Measurements from ENCODE around the gene CCDC70. TPM values are rescaled to one million over a fixed set of nuclear protein-coding genes. Genes with fewer than 3 reads are reported as not detected.

The CCDC70 gene
- total RNA-seq, 4 donors from 2014 or later = not detected

DNA sequence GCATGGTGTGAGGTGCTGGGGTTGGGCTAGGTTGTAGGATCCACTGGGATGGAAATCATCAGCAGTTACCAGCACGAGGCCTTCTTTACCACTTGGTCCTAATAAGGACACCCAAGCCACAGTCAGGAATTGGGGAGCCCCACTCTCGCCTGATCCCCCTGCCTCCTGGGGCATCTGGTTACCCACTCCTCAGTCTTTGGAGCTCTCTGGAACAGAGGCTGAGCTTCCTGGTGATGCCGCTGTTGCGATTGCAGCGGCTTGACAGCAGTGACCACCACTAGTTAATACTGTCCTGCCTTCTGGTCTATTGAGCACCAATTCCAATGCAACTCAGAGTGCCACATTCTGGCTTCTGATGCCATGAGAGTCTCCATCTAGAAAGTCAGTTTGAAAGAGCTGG, 30.2 kb upstream of the CCDC70 start:
- Histone ChIP-seq H3K9me3 (no peaks in the 10 kb centered on the region), H3K27ac (no peak overlapping the region), H3K36me3 (no peaks in the 10 kb centered on the region), H3K4me3 (no peak overlapping the region), H3K27me3 (no peaks in the 10 kb centered on the region), H3K4me1 (no peaks in the 10 kb centered on the region)
- no peak for DNase-seq
- no peak for TF ChIP-seq POLR2A (IDR thresholded peaks at IDR 0.05)
- TF ChIP-seq, protein P1, sequence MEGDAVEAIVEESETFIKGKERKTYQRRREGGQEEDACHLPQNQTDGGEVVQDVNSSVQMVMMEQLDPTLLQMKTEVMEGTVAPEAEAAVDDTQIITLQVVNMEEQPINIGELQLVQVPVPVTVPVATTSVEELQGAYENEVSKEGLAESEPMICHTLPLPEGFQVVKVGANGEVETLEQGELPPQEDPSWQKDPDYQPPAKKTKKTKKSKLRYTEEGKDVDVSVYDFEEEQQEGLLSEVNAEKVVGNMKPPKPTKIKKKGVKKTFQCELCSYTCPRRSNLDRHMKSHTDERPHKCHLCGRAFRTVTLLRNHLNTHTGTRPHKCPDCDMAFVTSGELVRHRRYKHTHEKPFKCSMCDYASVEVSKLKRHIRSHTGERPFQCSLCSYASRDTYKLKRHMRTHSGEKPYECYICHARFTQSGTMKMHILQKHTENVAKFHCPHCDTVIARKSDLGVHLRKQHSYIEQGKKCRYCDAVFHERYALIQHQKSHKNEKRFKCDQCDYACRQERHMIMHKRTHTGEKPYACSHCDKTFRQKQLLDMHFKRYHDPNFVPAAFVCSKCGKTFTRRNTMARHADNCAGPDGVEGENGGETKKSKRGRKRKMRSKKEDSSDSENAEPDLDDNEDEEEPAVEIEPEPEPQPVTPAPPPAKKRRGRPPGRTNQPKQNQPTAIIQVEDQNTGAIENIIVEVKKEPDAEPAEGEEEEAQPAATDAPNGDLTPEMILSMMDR (IDR thresholded peaks at IDR 0.05) = no peak

DNA sequence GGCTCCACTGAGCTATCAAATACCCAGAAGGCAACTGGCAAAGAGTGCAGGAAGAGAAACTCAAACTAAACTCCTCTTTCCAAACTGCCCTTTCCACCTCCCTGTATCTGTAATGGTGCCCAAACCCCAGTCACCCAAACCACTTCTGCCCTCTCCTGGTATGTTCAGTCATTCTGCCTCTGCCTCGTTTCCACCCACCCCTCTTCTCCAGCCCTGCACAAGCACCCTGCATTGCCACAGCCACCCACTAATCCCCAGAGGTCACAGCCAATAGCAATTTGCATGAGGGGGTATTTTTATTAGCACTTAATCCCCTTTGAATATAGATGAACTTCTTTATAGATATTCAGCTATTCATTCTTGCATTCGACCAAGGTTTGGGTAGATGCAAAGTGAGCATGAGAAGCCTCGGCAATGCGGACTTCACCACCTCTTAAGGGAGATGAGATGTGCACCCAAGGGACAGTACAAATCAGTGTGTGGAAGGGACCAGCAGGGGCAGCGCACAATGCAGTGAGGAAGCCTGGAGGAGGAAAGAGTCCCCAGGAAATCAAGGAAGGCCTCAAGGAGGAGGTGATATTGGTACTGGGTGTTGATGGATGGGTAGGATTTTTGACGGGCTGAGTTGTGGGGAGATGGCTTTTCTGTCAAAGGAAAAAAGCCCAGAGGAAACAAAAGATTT, 29.2 kb upstream of the CCDC70 start:
- peak in 2 of 3 donors; percentile 56 to 69 for DNase-seq
- Histone ChIP-seq H3K27me3 (no peaks in the 10 kb centered on the region), H3K9me3 (no peaks in the 10 kb centered on the region), H3K36me3 (no peaks in the 10 kb centered on the region), H3K27ac (no peak overlapping the region), H3K4me3 (no peak overlapping the region), H3K4me1 (no peaks in the 10 kb centered on the region)
- TF ChIP-seq POLR2A (IDR thresholded peaks at IDR 0.05) = no peak
- TF ChIP-seq, protein P1 (IDR thresholded peaks at IDR 0.05) = peak in 4 of 6 experiments; percentile 27 to 45 (median 38)

DNA sequence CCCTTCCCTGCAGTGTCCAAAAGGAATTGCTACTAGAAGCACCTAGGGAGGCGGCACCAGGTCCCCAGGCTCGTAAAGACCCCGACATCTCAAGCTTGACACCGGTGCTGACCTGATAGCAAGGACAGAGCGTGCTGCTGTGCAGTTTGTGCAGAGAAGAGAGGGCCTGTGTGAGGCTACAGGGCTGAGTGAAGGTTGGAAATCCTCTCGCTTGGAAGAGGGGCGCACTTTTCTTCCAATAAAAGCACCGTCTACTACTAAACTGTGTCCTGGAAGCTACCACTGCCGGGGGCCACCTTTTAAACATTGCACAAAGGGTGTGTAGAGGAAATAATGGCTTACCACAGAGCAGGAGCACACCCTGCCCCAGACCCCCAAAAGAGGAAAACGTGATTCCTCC, 27.8 kb upstream of the CCDC70 start:
- H3K36me3 ChIP-seq = no peaks in the 10 kb centered on the region
- DNase-seq = no peak
- H3K4me1 ChIP-seq = no peaks in the 10 kb centered on the region
- no peaks in the 10 kb centered on the region for H3K9me3 ChIP-seq
- H3K4me3 ChIP-seq = no peak overlapping the region
- no peak overlapping the region for H3K27ac ChIP-seq
- TF ChIP-seq, protein P1 (IDR thresholded peaks at IDR 0.05) = no peak
- TF ChIP-seq POLR2A (IDR thresholded peaks at IDR 0.05) = no peak
- no peaks in the 10 kb centered on the region for H3K27me3 ChIP-seq

DNA sequence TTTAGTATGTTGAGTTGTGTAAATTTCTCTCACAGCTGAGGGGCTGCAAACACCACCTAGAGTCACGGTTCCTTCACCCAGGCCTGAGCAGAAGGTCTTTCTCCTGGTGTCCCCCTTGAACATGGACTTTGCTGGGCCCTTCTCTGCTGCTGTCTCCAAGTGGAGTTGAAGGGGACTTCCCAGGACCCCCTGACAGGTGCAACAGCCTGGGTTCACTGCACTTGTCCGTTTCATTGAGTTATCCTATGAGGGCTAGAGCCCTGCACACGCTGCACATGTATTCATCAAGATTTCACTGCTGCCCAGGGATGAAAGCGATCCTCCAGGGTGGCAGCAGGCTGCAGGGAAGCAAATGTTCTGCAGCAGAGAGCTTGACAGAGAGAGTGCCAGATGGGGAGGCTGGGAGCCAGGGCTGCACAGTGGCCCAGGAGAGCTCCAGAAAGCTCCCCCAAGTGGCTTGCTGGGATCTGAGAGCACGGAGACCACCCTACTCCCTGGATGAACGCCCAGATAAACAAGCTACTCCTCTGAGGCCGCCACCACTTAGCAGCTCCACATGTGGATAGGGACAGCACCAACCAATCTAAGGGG, 27.1 kb upstream of the CCDC70 start:
- DNase-seq = no peak

DNA sequence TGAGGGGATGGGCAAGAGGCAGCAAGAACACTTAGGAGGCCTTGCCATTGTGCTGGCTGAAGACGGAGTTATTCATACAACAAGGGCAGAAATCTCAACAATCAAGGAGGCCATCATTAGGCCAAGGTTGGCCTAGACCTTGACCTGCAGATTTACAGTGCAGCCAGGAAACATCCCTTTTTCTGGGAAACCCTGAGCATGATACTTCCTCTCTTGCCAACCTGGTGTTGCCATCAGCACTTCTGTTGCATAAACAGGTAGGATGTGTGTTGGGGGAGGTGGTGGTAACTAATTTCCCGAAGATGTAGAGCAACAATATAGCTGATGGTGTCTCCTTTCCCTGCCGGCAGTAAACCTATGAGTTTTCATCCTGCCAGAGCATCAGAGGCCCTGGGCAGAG, 24.8 kb upstream of the CCDC70 start:
- DNase-seq = no peak
- no peak overlapping the region for H3K4me3 ChIP-seq
- no peaks in the 10 kb centered on the region for H3K36me3 ChIP-seq
- no peaks in the 10 kb centered on the region for H3K4me1 ChIP-seq
- H3K27ac ChIP-seq = no peak overlapping the region
- no peak for TF ChIP-seq POLR2A (IDR thresholded peaks at IDR 0.05)
- TF ChIP-seq, protein P1 (IDR thresholded peaks at IDR 0.05) = no peak
- no peaks in the 10 kb centered on the region for H3K27me3 ChIP-seq
- no peaks in the 10 kb centered on the region for H3K9me3 ChIP-seq

More for the DNA sequence above, 27.1 kb upstream of the CCDC70 start:
- no peak overlapping the region for H3K27ac ChIP-seq
- H3K9me3 ChIP-seq = no peaks in the 10 kb centered on the region
- no peak for TF ChIP-seq POLR2A (IDR thresholded peaks at IDR 0.05)
- TF ChIP-seq, protein P1 (IDR thresholded peaks at IDR 0.05) = no peak
- H3K4me3 ChIP-seq = no peak overlapping the region
- H3K27me3 ChIP-seq = no peaks in the 10 kb centered on the region
- H3K36me3 ChIP-seq = no peaks in the 10 kb centered on the region
- H3K4me1 ChIP-seq = no peaks in the 10 kb centered on the region
